GM08714 (cell line): Measurements from ENCODE around the gene ANKS1B.

Experiments used
- H3K4me3 ChIP-seq: fragments of 200-500 bp; sonication (Bioruptor generic); 2 replicates; pipeline ENCODE4 v1.5.1; 2014; ENCODE audit warnings: mild to moderate bottlenecking, low read length, inconsistent platforms
- ZNF274 ChIP-seq: IDR thresholded peaks from 2 replicates; pipeline ENCODE4 v1.6.1; 2012; ENCODE audit warnings: mild to moderate bottlenecking, low read depth, low read length

ANKS1B gene

DNA sequence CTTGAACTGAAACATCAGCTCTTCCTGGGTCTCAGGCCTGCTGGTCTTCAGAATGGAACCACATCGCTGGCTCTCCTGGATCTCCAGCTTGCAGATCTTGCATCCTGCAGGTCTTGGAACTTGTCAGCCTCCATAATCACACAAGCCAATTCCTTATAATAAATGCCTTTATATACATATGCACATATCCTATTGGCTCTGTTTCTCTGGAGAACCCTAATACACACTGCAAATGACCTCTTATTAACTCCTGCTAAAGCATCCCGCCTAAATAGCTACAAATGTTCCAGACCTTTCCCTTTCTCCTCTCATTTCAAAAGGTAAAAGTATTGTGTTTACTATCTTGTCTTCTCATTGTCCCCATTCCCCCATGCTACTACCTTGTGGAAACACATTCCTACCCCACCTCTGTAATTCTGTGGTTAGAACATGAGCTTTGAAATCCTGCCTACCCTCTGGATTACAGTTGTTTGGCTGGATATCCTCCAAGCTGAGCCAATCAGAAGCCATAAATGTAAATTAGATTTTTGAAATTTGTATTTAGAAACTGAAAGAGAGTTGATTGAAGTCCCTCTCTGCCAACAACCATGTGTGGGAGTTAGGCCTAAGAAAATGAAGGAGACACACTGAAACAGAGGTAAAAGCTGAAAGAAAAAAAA, 58.1 kb downstream of the ANKS1B start:
- TF ChIP-seq ZNF274 = no peak

DNA sequence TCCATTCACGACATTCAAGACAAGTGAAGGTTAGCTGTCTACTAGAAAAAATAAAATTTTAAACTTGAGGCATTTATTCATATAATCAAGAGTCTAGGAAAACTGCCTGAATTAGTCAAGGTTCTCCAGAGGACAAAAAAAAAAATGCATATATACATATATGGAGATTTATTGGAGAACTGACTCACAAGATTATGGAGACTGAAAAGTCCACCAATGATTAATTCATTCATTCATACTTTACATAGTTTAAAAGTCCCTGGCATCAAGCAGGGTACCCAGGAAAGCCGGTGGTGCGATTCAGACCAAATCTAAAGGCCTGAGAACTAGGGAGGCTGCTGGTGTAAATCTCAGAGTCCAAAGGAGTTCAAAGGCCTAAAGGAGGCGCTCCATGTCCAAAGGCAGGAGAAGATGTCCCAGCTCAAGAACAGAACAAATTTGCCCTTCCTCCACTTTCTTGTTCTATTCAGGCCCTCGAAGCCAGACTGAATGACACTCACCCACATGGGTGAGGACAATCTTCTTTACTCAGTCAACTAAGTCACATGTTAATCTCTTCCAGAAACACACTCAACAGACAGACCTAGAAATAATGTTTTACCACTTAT, 64.3 kb downstream of the ANKS1B start:
- no peak overlapping the region for H3K4me3 ChIP-seq
- no peak for TF ChIP-seq ZNF274

More for the DNA sequence above, 58.1 kb downstream of the ANKS1B start:
- no peak overlapping the region for H3K4me3 ChIP-seq

DNA sequence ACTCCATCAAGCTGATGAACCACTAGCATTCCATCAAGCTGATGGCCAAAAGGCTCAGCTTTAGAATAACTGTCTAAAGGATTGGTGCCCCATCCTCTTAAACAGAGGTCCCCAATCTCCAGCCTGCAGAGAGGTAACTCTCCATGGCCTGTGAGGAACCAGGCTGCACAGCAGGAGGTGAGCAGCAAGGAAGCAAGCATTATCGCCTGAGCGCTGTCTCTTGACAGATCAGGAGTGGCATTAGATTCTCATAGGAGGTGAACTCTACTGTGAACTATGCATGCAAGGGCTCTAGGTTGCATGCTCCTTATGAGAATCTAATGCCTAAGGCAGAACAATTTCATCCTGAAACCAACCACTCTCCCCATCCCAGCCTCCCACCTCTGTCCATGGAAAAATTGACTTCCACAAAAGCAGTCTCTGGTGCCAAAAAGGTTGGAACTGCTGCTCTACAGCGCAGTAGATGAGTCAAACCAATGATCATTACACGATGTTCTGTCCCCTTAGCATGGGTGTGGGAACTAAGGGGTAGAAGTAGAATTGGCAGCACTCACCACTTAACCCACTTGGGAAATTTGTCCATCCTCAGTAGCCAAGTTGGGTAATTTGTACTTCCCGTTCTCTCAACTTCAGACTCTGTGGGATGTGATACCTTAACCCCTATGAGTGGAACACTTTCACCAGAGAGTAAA, 66.9 kb downstream of the ANKS1B start:
- H3K4me3 ChIP-seq = no peak overlapping the region
- TF ChIP-seq ZNF274 = no peak

DNA sequence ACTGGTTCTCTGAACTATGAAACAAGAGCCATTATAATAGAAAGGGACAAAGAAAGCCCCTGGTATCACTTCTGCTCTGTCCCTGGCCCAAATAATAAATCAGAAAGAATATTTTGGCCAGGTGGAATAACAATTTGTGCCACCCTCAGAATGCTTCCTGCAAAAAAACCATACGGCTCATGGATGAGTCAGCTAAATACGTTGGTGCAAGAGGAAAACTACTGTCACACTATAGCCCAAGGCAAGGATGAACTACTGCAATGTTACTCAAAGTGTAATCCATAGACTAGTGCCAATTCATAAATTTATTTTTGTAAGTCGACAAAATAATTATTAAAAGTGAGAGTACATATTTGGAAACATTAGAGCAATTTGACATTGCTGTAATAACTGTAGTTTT, 68.2 kb downstream of the ANKS1B start:
- H3K4me3 ChIP-seq = no peak overlapping the region
- TF ChIP-seq ZNF274 = no peak

DNA sequence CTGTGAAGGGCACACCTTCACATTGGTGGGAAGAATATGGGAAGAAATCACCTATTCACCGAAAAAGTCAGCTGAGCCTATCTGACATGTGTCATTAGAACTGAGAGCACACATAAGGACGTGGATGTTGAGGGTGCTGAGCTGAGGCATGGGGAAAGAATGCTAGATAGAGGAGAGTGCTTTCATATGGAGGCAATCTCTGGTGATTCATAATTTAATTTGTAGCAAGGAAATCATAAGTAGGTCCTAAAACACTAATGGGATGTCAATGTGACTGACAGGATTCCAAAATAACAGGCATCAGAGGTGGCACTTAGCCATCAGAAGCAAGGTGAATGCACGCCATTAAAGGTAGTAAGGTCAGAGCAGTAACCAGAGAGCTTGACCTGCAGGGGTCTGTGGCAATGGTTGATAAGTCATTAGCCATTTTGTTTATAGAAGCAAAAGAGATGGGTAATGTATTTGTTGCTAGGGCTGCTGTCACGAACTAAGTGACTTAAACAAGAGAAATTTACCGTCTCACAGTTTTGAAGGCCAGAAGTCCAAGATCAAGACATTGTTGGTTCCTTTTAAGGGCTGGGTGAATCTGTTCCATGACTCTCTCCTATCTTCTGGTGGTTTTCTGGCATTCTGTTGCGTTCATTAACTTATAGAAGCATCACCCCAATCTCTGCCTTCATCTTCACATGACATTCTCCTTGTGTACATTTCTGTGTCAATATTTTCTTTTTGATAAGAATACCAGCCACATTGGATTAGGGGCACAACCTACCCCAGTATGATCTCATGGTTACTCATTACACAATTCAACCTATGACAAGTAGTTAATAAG, 69.3 kb downstream of the ANKS1B start:
- no peak for TF ChIP-seq ZNF274
- H3K4me3 ChIP-seq = no peak overlapping the region

DNA sequence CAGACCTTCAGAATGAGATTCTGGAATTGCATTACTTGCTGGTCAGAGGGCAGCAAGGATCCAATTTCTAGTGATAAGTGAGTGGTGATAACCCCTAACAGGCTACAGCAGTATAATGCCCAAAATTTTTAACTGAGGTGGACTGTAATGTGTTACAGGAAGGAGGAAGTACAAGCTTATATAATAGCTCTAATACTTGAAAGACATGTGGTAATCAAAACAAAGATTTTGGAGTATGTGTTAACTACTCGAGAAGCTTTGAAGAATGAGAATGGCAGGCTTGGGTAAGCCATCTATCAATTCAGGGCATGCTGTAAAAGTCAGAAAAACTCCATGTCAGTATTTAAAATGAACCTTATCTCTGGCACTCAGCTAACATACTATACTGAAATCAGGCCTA, 70.5 kb downstream of the ANKS1B start:
- H3K4me3 ChIP-seq = no peak overlapping the region
- no peak for TF ChIP-seq ZNF274

DNA sequence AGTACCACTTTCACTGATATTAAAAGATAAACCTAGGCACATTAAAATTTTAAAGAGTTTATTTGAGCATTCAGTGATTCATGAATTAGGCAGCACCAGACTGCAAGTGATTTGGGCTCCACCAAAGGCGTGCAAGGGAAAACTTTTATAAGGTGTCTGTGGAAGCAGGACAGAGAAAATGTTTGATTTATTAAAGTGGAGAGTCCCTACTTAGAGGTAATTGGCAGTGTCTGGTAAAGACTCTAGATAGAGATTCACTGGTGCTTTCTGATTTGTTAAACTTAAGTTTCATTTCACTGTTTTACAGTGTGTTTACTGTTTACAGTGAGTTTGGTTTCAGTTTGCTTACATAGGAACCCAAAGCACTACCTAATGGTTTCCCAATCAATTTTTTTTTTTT, 72.8 kb downstream of the ANKS1B start:
- H3K4me3 ChIP-seq = no peak overlapping the region
- no peak for TF ChIP-seq ZNF274

DNA sequence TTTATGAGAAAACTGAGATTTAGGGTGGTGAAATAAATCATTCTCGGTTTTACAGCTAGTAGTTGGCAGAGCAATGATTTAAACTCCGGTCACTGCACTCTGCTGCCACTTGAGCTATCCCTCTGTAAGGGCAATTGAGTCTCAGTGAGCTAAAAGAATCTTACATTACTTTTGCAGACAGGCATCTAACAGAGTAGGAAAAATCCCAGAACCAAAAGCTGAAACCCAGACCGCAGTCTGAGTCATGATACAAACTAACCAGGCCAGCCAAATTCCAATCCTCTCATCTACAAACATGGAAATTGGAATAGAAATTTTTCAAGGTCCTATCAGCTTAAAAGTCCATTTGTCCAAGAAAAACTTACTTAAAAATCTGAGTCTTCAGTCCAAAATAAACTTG, 73.7 kb downstream of the ANKS1B start:
- no peak for TF ChIP-seq ZNF274
- H3K4me3 ChIP-seq = no peak overlapping the region

DNA sequence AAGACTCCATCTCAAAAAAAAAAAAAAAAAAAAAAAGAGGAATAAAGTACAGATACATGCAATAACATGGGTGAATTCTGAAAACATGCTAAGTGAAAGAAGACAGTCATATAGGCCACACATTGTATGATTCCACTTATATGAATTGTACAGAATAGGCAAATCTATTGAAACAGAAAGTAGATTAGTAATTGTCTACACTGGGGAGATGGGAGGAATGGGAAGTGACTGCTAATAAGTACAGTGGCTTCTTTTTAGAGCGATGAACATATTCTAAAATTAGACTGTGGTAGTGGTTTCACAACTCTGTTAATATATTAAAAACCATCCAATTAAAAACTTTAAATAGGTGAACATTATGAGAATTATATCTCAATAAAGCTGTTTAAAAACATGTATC, 74.4 kb downstream of the ANKS1B start:
- no peak overlapping the region for H3K4me3 ChIP-seq
- TF ChIP-seq ZNF274 = no peak

DNA sequence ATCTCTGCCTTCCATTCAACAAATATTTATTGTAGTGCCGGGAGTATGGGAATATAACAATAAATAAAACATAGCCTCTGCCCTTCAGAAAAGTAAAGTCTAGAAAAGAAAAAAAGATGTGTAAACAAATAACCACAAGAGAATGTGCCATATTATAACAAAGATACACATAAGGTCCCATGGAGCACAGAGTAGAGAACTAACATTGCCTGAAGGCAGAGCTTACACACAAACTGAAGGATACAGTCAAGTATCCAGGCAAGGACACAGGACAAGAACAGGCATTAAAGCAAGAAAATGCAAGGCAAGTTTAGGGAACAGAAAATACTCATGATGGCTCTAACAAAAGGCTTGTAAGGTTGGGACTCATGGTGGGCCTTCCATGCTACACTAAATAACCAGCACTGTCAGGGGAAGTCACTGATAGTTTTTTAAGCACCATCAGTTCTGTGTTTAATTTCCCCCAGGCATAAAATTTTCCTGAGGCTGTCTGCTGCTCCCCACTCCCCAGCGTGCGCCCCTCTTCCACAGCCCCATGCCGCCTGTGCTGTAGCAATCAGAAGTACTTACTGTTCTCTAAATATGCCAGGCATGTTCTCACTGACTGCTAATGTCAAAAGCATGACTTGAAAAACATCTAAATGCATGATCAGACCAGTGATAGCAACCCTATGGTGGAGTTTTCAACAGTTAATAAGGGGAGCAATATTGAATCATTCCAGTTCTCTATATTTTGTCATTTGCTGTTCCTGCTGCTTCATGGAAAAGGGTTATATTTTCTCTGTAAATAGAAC, 77.8 kb downstream of the ANKS1B start:
- H3K4me3 ChIP-seq = no peak overlapping the region
- TF ChIP-seq ZNF274 = no peak

DNA sequence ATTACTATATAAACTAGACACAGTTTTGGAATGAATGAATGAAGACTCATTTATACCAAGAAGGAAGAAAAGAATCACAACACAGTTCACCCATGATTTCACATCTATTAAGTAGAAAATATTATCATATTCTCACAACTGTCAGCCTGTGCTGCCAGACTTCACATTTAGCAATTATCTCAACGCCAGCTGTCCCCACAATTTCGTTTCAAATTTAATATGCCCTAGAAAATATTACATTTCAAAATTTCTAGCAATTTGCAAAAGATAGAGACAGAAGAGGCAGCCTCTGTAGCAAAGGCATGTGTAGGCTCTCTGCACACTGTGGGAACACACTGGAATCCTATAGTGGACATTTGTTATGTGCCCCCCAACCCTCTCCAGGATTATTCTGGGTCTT, 83.6 kb downstream of the ANKS1B start:
- no peak overlapping the region for H3K4me3 ChIP-seq
- no peak for TF ChIP-seq ZNF274

DNA sequence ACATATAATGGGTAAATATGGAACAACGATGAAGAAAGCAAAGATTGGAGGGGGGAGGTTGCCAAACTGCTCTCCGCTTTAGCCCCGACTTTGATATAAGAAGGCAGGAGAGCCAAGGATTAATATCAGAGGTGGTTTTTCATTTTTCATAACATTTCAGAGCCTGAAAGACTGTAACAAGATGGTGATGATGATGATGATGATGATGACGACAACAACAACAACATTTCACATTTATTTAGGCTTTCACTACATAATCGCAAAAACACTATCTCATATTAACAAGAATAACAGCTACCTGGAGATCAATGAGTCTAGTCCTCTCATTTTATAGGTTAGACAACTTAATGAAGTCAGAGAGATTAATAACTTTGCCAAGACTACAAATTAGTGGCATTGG, 86.1 kb downstream of the ANKS1B start:
- TF ChIP-seq ZNF274 = no peak
- H3K4me3 ChIP-seq = no peak overlapping the region

DNA sequence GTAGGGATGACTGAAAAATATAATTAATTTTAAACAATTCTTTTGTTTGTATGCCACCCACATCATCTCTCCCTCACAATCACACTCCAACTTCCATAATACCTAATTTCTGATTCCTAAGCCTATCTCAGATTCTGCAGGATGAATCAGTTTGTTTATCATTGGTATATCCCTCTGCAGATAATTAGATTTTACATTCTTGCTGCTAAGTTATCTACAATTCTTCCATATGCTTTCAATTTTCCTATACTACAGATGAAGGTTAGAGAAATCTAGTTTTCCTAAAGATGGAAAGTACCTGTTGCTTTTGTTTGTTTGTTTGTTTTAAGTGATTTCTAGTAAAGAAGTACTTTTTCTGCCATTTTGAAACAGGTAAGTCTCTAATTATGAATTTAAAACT, 105.3 kb downstream of the ANKS1B start:
- H3K4me3 ChIP-seq = no peak overlapping the region
- no peak for TF ChIP-seq ZNF274

DNA sequence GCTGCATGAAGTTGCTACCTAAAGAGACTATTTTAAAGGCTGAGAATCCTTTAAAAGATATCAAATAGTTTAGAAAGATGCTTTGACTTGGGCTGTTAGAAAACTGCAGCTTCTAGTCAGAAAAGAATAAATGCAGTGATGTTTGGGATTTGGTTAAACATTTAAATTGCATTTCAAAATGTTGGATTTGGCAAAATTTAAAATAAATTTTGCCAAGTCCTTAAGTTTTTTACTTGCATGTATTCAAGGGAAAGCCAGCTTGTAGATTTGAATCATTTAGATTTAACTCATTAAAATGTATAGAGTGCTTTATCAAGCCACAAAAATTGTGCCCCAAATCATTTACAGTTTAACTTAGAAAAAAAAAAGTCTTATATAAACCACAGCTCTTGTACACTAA, 109.7 kb downstream of the ANKS1B start:
- TF ChIP-seq ZNF274 = no peak
- no peak overlapping the region for H3K4me3 ChIP-seq
